ENCODE data around the gene ARHGEF5. TPM values are rescaled to one million over a fixed set of nuclear protein-coding genes. Genes with fewer than 3 reads are reported as not detected.

The ARHGEF5 gene
- total and polyA plus RNA-seq, 2 donors (not counting 1 experiment from before 2014, with no cell fraction given), result 6.8 to 6.9 TPM

- Histone ChIP-seq H4K20me1 (ENCODE audit: control insufficient read depth, insufficient read depth, low read length, poor library complexity, severe bottlenecking) (no peaks in the 10 kb centered on the region), H3K79me2 (ENCODE audit: control insufficient read depth, insufficient read depth, low read length) (no peaks in the 10 kb centered on the region), H3K4me1 (ENCODE audit: control insufficient read depth in 2 of 2, insufficient read depth in 2 of 2, low read length in 2 of 2) (peaks cover 0 to 27% of the 10 kb centered on the region in 2 donors), H3K9me3 (ENCODE audit: control extremely low read depth in 1 of 3, control insufficient read depth in 2 of 3, insufficient read depth in 1 of 3, low read length in 2 of 3) (peaks cover 0 to 11% (median 0%) of the 10 kb centered on the region in 3 donors), H3K27me3 (replicated peaks in 1 of 4; ENCODE audit: control extremely low read depth in 1 of 4, control insufficient read depth in 3 of 4, insufficient read depth in 4 of 4, low read length in 3 of 4) (peaks cover 0 to 7% (median 0%) of the 10 kb centered on the region in 4 experiments), H2AFZ (ENCODE audit: insufficient read depth, low read depth, low read length, poor library complexity, severe bottlenecking) (no peak overlapping the region), H3K4me3 (ENCODE audit: control extremely low read depth in 1 of 5, extremely low read depth in 1 of 5, insufficient read depth in 1 of 5, low read depth in 2 of 5, low read length in 4 of 5) (no peak overlapping the region), H3K4me2 (replicated peaks; ENCODE audit: low read depth, low read length, poor library complexity, severe bottlenecking) (no peak overlapping the region), H3K27ac (ENCODE audit: low read length in 2 of 2) (no peak overlapping the region), H3K9ac (ENCODE audit: low read length) (no peak overlapping the region), H3K36me3 (replicated peaks in 1 of 2; ENCODE audit: control extremely low read depth in 1 of 2, control insufficient read depth in 1 of 2, extremely low read depth in 1 of 2, insufficient read depth in 2 of 2, low read length in 1 of 2) (no peaks in the 10 kb centered on the region)
- no peak for DNase-seq
- intact Hi-C loops (cut with micrococcal nuclease), result no loop called here
- TF ChIP-seq EZH2 (IDR thresholded peaks at IDR 0.05; ENCODE audit: borderline replicate concordance, insufficient read depth, low read depth, low read length, poor library complexity, severe bottlenecking) (no peak), CTCF (IDR thresholded peaks at IDR 0.05) (no peak)
- POLR2A ChIA-PET, result no interaction called here
- Mint-ChIP-seq H3K4me1 (no peaks in the 10 kb centered on the region), H3K27me3 (peaks cover 26% of the 10 kb centered on the region), H3K4me3 (no peak overlapping the region), H3K27ac (no peak overlapping the region), H3K9me3 (ENCODE audit: insufficient read depth) (no peaks in the 10 kb centered on the region)
- ATAC-seq (ENCODE audit: low read depth), result no peak
- WGBS (ENCODE audit: insufficient coverage), result 91% methylated on average over 1 of the region's 3 CpGs
- CTCF ChIA-PET, result no interaction called here
These were observed 59.6 kb downstream of the ARHGEF5 start for GRCh38 chr7:144414815-144415214.

- ATAC-seq (ENCODE audit: low read depth), result no peak
- Histone ChIP-seq H3K79me2 (ENCODE audit: control insufficient read depth, insufficient read depth, low read length) (no peaks in the 10 kb centered on the region), H3K4me3 (ENCODE audit: control extremely low read depth in 1 of 5, extremely low read depth in 1 of 5, insufficient read depth in 1 of 5, low read depth in 2 of 5, low read length in 4 of 5) (no peak overlapping the region), H3K4me2 (replicated peaks; ENCODE audit: low read depth, low read length, poor library complexity, severe bottlenecking) (no peak overlapping the region), H3K9me3 (ENCODE audit: control extremely low read depth in 1 of 3, control insufficient read depth in 2 of 3, insufficient read depth in 1 of 3, low read length in 2 of 3) (peaks cover 0 to 11% (median 0%) of the 10 kb centered on the region in 3 donors), H3K9ac (ENCODE audit: low read length) (no peak overlapping the region), H4K20me1 (ENCODE audit: control insufficient read depth, insufficient read depth, low read length, poor library complexity, severe bottlenecking) (no peaks in the 10 kb centered on the region), H3K27ac (ENCODE audit: low read length in 2 of 2) (no peak overlapping the region), H2AFZ (ENCODE audit: insufficient read depth, low read depth, low read length, poor library complexity, severe bottlenecking) (no peak overlapping the region), H3K36me3 (replicated peaks in 1 of 2; ENCODE audit: control extremely low read depth in 1 of 2, control insufficient read depth in 1 of 2, extremely low read depth in 1 of 2, insufficient read depth in 2 of 2, low read length in 1 of 2) (no peaks in the 10 kb centered on the region), H3K27me3 (replicated peaks in 1 of 4; ENCODE audit: control extremely low read depth in 1 of 4, control insufficient read depth in 3 of 4, insufficient read depth in 4 of 4, low read length in 3 of 4) (peaks cover 0 to 3% (median 0%) of the 10 kb centered on the region in 4 experiments), H3K4me1 (ENCODE audit: control insufficient read depth in 2 of 2, insufficient read depth in 2 of 2, low read length in 2 of 2) (peaks cover 0 to 17% of the 10 kb centered on the region in 2 donors)
- POLR2A ChIA-PET, result no interaction called here
- DNase-seq, result no peak
- intact Hi-C loops (cut with micrococcal nuclease), result no loop called here
- no peak overlapping the region for H3K27ac Mint-ChIP-seq
- H3K4me1 Mint-ChIP-seq, result no peaks in the 10 kb centered on the region
- no peak overlapping the region for H3K4me3 Mint-ChIP-seq
- no peaks in the 10 kb centered on the region for H3K9me3 Mint-ChIP-seq (ENCODE audit: insufficient read depth)
- CTCF ChIA-PET, result no interaction called here
- TF ChIP-seq EZH2 (IDR thresholded peaks at IDR 0.05; ENCODE audit: borderline replicate concordance, insufficient read depth, low read depth, low read length, poor library complexity, severe bottlenecking) (no peak), CTCF (IDR thresholded peaks at IDR 0.05) (no peak)
- peaks cover 24% of the 10 kb centered on the region for H3K27me3 Mint-ChIP-seq
These were observed 60.7 kb downstream of the ARHGEF5 start for GRCh38 chr7:144415858-144416257.
